HG02571 (cell line): ENCODE results near the gene NIN.

ENCODE experiments used
- ATAC-seq: cut with Tn5 transposase; IDR thresholded peaks from one replicate; pipeline ENCODE4 v1.9.1; 2021; ENCODE audit warnings: mild to moderate bottlenecking, moderate library complexity; ENCODE audit not compliant: unreplicated experiment

Gene NIN

DNA sequence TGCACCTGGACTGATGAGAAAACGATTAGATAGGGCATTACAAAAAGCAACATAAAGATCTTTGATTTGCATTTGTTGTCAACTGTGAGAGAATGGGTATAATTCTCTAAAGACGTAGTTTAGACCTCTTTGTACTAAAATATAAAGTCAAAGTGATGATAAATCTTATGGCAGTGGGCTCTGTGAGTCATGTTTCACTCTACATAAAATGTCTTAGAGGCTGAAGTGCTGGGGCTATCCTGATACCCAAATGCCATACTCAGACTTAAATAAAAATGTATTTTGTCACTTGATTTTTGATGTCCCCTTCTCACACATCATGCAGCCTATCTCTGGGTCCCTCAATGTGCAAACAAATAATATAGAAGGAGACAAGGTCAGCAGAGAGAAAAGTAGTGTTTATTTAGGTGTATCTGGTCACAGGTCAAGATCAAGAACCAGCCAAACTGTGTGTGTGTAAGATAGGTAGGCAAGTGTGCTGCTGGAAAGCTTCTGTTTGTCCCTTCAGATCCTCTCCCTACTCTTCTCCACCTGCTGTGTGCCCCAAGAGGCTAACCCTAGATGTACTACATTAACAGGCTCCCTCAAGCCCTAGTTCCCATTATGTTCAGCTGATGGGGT is 7.0 kb upstream of the NIN start:
- ATAC-seq, result no peak

DNA sequence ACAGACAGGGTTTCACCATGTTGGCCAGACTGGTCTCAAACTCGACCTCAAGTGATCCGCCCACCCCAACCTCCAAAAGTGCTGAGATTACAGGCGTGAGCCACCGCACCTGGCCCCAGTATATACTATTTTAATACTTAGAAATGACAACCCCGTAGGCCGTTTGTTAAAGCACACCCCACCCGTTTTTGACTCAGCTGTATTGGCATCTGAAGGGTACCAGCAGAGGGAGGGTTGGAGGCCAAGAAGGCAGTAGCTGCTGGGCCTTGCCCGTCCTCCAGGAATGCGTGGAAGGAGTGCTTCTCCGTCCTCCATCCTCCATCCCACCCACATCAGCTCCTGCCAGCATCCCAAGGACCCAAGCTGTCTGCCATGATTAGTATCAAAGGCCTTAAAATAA is 6.3 kb upstream of the NIN start:
- no peak for ATAC-seq

DNA sequence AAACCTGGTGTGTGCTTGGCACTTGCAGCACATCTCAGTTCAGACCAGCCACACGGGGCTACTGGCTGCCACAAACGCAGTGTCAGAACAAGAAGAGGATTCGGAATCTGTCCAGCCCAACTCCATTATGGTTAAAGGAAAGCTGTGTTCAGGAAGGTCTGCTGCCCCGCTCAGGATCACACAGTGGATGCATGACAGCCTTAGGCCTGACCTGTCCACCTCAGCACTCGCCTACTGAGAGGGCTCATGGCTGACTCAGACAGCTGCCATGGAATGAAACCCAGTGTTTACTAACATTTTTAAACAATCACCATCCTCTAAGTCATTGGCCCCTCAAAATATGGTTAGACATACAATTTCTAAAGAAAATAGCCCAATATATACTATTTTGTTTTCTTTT is 5.6 kb upstream of the NIN start:
- ATAC-seq, result no peak

DNA sequence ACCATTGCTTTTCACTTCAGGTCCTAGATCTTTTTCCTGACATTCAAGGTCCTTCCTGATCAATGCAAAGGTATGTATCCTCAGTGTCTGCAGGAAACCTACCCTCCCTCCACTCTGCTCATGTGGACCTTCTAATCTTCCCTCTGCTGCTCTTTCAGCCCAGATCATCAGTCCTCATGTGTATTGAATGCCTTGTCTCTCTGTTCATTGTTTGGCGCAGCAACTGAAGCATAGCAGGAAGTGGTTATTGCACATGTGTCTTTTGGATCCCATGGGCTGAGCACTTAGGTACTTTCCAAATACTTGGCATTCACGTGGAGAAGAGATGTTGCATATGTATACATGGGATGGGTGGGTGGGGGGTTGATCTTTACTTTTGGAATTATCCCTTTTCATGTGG is 4.3 kb upstream of the NIN start:
- no peak for ATAC-seq

DNA sequence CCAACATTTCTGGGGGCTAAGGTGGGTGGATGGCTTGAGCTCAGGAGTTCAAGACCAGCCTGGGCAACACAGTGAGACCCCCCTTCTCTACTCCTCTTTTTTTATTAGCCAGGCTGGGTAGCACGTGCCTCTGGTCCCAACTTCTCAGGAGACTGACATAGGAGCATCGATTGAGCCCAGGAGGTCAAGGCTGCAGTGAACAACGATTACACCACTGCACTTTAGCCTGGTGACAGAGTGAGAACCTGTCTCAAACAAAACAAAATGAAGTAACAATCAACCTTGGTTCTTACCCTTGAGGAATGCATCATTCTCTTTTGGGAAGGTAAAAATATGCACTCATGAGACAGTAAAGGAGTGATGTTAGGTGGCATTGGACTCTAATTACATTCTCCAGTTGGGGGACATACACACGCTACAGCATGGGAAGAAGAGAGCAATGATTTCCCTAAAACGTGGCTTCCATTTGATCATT is 3.9 kb upstream of the NIN start:
- no peak for ATAC-seq

DNA sequence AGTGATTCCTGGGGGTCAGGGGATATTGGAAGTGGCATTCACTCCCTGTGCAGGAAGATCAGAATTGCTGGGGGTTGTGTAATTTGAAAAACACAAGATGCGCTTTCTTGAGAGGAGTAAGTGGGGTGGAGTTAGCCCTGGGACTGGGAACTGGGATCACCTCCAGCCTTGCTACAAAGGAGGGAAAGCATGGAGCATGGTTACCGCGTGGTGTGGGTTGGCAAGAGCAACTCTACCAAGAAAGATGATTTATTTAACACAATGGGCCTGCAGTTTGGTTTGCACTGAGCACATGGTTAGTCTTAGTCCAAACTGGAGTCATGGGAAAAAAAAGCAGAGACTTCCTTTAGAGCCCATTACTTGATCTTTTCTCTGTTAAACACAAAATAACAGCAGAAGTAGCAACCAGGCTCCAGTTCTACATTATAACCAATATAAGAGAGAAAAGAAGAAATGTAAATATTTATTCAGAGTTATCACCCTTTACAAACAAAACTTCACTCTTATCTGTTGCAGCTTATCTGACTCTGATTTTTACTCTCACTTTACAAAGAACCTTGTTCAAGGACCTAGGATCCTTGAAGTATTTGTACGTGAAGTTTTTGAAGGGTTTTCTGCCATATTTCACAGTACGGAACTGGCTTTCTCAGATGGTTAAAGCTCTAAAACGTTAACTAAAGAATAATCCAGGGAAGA is 2.1 kb upstream of the NIN start:
- no peak for ATAC-seq

DNA sequence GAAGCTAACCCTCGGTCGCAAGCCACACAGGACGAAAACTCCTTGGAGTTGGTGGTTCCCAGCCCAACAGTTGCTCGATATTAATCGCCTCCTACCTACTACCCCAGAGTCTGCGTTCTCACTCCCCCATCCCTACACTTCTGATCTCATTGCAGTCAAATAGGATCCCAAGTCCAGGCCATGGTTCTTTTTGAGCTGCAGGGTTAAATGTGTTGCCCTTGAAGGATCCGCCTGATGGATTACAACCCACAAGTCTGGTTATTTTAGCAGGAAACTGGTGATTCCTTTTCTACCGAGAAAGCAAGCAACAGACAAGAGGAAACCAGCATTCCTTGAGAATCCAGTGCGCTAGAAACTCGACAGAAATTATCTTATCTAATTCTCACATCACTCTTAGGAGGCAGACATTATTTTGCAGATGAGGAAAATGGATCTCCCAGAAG is 785 bp upstream of the NIN start:
- ATAC-seq, result no peak

DNA sequence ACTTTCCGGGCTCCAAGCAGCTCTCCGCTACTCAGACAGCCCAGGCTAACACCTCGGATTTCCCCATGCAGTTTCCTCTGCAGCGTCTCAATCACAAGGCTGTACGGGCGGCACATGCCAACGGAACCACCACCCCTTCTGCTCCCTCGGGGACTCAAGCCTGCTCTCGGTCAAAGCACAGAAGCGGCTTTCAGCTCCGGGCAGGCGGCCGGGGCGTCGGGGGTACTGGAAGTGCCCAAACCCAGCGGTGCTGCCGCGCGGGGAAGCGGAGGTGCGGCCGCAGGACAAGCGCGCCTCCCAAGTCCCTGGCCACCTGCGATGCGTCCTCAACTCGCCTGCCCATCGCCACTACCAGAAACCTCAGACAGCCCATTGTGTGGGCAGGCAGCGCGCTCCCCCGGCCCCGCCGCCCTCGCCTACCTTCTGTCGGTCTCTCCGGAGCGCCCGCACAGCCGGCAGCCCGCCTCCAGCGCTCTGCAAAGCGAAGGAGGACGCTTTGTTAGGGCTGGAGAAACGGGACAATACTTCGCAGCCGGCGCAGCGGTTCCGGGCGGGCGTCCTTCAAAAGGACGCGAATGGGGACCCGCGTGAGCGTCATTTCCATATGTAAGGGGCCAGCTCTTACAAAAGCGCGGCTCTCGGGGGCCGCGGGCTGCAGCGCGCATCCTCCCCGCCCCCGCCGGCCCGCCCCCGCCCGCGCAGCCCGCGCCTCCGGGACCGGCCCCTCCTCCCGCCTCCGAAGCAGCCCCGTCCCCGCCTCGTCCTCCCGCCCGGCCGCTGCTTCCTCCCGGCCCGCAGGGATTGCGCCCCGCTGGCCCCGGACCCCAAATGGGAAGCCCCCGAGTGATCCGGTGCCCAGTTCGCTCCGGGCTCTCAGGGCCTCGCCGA is 674 bp downstream of the NIN start:
- peak; percentile 40 for ATAC-seq

DNA sequence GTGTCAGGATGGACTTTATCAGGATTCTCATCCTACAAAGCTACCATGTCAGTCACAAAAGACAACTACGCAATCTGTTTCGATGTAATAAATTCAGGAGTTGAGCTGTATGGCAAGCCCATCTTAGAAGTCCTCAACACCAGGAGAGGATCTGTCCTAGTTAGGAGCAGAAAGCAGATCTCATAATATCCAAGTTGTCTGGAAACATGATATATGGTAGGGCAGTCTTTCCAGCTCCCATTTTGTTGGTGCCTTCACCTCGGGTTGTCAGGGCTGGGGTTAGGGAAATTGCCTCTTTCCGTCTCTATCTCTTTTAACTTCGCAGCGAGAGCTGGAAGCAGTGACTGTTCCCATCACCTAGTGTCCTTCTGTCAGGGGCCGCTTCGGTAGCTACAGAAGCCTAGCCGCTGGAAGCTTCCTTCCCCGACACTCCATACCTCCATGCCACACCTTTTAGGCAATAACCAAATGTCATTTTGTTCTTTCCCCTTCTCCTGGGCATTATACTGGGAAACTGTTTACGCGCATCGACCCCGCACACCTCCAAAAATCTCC is 1.4 kb downstream of the NIN start:
- ATAC-seq, result no peak

DNA sequence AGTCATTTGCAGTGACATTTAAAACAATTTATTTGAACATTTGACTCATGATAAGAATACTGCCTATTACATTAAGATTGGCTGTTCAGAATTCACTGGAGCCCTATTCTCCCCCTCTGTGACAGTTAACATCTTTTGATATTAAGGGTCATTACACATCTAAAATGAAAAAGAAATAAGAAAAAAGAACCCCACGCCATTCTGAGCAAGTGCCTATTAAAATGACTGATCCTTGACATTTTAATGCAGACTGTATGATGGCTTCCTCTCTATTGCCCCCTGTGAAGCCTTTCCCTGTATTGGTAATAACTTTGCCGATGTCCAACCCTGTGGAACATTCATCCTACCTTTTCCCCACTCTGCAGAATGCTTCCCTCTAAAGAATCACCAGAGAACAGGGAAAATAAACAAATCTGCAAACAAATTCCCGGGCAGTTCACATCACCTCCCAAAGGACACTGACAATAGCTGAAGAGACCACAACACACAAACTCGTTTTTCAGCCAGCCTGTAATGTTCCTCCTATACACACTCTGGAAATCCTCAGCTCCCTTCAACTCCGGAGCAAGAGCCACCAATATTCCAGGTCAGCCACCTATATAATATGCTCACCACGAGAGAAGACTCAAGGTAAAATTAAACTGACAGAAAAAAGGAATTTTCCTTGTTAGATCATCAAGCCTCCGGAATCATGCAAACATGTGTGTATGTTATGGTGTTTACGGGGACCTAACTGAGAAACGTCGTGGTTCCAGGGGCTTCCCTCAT is 2.1 kb downstream of the NIN start:
- no peak for ATAC-seq

DNA sequence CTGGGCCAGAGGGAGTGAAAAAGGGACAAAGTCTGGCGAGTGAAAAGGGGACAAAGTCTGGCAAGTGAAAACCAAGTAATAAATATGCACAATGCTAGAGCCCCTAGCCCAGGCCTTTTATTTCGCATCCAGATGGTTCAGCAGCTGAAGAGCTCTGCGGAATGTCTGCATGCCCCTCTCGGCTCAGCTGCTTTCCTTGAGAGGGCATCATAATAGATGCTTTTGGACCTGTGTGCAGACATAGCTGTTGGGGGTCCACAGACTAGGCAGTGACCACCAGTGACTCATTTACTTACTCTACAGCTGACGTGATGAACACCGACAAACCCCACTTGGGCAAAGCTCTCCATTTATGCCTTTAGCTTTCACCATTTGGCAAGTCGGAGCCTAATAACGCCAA is 4.3 kb downstream of the NIN start:
- ATAC-seq, result no peak

DNA sequence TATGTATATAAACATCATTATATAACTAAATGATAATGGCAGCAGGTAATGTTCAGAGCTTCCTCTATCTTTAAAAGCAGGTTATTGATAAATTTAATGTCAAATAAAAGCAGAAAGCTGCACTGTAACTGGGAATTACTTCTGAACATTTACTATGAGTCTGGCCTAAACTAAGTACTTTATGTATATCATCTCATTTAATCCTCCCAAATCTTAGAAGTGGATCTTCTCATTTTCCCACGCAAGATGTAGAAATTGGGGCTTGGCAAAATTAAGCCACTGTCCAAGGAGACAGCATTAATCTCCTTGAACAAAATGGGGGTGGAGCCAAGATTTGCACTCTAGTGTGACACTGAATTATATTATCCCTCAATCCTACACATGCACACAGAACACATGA is 5.7 kb downstream of the NIN start:
- no peak for ATAC-seq

DNA sequence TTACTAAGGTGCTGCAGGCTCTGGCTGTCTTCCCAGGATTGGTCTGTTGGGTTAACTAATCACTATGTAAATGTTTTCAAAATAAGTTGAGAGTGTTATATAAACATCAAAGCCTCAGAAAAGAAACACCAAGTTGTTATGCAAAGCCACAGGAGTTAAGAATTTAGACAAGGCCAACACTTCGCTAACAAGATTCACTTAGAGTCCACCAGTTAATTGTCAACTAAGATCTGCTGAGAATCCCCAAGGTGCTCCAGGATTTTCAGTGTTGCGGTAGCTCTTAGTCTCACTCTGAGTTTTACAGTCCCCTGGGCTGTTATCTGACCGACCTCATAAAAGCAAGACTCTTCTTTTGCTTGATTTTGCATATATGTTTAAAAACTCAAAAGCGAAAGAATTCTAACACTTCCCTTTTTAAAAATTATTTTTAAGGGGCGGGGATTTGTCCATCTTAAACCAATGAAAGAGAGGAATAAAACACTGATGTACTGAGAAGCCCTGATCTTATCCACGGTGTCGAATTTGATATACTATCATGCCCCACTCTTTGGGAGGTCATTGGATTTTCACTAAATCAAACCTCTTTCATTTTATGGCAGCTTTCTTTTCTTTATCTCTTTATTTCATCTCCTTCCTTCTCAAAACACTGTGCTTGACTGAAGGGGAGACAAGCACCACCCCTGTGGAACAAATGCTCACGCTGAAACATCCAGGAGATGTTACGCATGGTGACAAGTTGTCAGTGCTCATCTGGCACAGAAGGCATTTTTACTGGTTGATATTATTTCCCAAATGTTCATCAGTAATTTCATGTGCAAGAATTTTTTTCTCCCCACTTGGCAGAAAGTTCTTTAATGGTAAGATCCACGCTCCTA is 7.0 kb downstream of the NIN start:
- ATAC-seq, result peak; percentile 61

DNA sequence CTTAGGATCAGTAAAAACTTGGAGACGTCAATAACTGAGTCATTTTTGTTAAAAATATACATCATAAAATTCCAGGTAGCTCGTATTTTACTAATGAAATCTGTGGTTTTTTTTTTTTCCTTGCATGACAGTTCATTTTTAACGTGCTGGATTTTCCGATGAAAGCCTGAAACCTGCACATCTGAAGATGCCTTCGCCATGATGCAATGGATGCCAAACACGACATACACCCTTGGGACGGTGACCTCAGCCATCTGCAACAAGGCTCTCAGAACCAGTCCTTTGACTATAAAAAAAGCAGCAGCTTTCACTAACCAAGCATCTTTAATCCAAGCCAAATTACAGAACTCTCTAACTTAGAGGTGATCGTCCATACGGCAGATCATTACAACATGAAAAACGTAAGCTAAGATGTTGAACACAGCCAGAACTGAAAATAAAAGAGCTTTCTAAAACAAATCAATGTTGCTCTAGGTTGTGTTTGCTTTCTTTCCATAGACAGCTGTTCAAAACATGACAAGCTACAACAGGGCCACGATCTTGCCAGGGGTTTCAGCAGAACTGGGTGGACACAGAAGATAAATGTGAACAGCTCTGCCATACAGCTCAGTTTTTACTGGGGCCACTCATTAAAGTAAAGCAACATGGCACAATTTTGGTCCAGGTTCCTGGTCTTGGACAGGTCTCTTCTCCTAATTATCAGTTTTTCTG is 7.8 kb downstream of the NIN start:
- peak; percentile 35 for ATAC-seq

DNA sequence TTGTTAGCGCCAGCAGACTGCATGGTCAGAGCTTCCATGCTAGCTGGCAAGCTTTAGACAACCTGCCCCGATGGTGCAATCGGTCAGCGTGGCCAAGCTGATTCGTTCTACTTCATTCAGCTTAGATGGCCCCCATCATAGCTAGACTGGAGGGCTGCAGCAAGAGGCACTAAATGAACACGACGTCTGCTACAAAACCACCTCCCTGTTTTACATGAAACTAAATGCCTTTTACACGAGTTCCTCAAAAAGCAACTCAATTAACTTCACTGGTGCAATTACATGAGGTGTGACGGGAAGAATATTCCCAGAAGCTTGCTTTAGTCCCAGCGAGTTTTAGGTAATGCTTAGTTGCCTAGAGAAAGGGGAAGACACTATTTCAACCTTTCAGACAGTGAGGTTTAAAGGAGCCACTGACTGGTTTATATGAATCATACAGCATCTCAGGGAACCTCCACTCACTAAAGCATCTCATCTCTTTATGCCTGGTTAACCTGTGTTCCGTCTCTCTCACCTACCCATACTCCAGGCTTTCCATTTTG is 8.4 kb downstream of the NIN start:
- ATAC-seq, result peak; percentile 28

DNA sequence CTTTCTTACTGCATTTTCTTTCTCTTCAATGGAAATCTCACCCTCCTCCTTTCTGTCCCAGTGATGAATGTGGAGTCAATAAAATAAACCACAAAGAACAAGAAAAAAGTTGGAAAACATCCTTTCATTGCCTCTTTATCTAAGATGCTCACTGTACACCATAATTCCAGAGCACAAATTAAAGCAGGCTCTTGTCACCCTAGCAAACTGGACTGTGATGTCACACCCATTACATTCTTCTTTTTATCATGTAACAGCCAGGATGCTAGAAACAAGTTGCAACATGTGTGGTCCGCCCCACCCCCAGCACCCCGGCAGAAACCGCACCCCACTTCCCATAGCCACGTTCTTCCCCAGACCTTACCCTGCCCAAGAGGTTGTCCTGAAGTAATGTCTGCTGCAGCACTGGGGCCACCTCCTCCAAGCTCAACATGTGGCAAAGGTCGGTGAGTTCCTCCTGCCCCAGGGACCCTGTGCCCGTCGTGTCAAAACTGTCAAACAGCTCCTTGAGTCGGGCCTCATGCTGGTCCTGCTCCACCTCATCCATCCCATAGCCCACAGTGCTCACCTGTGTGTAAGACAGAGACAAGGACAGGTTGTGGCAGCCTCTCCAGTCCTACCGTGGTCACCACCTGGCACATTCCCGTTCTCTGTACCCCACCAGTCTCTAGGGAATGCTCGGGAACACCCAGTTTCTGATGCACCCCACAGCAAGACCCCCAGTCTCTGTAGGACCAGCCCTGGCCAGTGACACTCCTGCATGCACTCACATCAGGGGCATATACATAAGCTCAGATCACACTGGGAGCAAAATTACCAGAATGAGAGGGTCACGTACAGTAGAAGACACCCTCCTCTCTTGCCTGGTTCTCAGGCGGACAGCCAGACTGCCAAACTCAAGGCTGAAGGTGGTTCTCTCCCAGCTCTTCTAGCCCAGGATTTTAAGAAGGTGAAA is 9.2 kb downstream of the NIN start:
- ATAC-seq, result no peak

DNA sequence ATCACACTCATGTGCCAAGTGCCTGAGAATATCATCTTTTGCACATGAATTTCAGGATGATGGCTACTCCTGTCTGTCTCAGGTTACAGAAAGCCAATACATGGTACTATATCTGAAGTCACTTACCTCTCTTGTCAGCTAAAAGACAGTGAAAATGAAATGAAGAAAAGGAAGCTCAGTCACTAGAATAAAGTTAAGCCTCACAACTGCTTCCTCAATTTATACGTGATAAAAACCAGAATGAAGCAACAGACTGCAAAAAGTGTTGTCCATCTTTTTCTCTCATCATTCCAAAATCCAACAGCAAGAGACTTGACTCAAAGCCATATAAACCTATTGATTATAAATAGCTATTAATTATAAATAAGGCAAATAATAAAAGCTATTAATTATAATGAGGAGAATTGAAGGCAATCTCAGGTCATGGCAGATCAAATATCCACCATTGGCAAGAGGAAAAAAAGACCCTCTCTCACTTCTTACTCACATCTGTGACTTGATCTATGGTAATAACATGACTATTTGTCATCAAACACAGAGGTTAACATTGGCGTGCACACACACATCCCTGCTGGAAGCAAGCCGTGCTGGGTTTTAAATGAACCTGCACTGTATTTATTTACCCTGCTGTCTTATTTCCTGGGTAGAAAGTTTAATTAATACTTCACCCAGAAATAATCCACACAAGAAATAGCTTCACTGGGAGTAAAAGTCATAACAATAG is 10.0 kb downstream of the NIN start:
- ATAC-seq, result no peak
